GM18861 (cell line): ENCODE measurements around the gene UFD1.
A peak's percentile ranks its signal among the peaks of the same experiment; 100 is the strongest.

Experiments used
- ATAC-seq: cut with Tn5 transposase; IDR thresholded peaks from one replicate; pipeline ENCODE4 v1.9.1; 2021; ENCODE audit not compliant: unreplicated experiment

Gene UFD1

GRCh38 chr22:19497245-19497644 lies 18.3 kb upstream of the UFD1 start:
- no peak for ATAC-seq

- ATAC-seq, result no peak
These were observed 17.3 kb upstream of the UFD1 start for GRCh38 chr22:19496324-19496630.

- no peak for ATAC-seq
These were observed 16.8 kb upstream of the UFD1 start for GRCh38 chr22:19495562-19496323.

- ATAC-seq, result no peak
These were observed 15.7 kb upstream of the UFD1 start for GRCh38 chr22:19494676-19495173.

DNA sequence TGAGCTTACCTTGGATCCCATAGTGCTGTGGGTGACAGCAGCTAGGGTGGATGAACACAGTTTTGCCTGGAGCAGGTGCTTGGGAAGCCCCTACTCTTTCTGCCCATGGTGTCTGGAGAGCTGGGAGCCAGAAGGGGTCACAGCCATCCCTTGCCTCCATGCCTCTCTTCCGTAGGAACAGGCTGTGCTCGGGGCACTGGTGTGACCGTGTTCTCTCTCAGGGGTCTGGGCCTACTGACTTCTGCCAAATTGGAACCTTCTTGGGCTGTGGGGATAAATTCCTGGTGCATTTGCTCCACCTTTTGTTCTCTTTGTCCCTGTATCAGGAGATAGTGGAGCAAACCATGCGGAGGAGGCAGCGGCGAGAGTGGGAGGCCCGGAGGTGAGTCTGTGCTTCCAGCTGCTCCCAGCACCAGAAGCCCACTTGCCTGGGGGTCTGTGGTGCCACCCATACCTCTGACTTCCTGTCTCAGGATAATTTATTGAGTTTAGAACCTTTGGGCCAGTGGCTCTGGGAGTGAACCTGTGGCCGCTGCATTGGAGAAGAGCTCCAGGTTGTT lies 15.1 kb upstream of the UFD1 start:
- ATAC-seq, result no peak

DNA sequence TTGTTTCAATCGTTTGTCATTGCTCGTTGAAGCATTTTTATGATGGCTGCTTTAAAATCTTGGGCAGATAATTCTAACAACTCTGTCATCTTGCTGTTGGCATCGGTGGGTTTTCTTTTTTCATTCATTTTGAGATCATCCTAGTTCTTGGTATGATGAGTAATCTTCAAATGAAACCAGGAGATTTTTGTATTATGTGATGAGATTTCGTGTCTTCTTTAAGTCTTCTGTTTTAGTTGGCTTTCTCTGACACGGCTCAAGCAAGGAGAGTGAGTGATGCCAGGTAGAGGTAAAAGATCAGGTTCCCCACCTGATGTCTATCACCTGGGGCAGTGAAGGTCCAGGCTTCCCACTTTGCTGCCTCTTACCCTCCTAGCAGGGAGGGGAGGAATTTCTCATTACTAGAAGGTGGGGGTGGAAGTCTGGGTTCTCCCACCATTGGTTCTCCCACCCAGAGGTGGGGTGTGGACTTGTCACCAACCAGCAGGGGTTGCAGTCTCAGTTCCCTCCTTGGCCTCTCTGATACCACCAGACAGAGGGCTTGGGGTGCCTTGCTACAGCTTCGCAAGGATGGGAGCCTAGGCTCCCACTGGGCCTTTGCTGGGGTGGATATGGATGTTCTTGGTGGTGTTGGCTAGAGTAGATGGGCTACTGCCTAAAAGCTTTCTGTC lies 13.6 kb upstream of the UFD1 start:
- no peak for ATAC-seq

GRCh38 chr22:19490628-19491230 lies 11.7 kb upstream of the UFD1 start:
- no peak for ATAC-seq

- ATAC-seq, result no peak
These were observed 10.2 kb upstream of the UFD1 start for GRCh38 chr22:19488884-19489843.

- no peak for ATAC-seq
These were observed 9.3 kb upstream of the UFD1 start for GRCh38 chr22:19488285-19488684.

DNA sequence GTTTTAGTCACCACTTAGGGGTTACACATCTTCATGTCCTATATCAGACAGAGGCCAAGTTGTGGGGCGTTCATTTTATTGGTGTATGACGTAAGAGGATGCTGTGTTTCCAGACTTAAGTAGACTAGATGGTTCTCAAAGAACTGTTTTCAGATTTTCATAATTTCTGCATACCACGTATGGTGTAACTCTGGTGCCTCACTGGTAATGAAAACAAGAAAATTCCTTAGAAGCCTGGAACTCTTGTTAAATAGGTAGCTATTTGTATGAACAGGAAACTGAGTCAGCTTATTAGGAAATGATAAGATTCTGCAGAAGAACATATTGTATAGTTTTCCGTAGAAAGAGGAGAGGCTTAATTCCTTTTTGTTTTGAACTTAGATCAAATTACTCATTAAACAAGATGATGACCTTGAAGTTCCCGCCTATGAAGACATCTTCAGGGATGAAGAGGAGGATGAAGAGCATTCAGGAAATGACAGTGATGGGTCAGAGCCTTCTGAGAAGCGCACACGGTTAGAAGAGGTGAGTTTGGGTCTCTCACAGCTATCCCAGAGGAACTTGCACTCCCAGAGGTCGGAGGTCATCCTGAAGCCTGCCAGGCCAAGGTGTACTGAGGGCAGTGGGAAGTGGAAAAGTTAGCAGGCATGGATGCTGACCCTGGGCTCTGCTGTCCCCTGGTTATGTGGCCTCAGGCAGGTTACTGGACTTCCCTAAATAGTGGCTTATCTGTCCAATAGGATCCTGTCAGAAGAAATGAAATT lies 4.7 kb upstream of the UFD1 start:
- no peak for ATAC-seq

DNA sequence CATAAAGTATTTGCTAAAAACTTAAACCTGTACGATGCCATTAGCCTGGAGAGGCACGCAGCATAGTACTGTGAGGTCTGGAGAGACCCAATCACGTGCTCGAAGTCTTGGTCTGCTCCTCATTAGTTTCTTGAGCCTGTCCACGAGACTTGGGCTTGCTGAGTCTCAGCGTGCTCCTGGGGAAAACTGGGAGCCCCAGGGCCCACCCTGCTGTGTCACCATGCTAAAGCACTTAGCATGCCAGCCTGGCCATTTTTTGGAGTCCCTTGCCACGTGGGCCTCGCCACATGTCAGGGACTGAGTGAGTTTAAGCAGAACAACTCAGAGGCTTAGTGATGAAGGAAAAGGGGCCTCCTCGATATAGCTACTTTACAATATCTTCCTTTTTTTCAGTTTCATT lies 3.3 kb upstream of the UFD1 start:
- ATAC-seq, result no peak

GRCh38 chr22:19480789-19481188 lies 1.8 kb upstream of the UFD1 start:
- no peak for ATAC-seq

DNA sequence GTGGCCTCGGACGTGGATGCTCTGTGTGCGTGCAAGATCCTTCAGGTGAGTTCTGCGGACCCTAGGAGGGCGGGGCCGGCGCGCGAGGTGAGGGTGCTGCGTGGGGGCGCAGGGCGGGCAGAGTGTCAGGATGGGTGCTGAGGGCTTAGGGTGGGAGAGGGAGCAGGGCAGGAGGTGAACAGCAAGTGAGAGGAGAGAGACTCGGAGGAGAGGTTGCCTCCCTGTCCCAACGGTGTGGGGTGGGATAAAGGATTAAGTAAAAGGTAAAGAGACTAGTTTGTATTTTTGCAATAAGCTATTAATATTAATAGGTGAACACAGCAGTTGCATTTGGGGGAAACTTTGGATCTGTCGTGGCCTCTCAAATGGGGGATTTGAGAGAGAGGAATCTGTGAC lies 1.2 kb upstream of the UFD1 start:
- ATAC-seq, result no peak

DNA sequence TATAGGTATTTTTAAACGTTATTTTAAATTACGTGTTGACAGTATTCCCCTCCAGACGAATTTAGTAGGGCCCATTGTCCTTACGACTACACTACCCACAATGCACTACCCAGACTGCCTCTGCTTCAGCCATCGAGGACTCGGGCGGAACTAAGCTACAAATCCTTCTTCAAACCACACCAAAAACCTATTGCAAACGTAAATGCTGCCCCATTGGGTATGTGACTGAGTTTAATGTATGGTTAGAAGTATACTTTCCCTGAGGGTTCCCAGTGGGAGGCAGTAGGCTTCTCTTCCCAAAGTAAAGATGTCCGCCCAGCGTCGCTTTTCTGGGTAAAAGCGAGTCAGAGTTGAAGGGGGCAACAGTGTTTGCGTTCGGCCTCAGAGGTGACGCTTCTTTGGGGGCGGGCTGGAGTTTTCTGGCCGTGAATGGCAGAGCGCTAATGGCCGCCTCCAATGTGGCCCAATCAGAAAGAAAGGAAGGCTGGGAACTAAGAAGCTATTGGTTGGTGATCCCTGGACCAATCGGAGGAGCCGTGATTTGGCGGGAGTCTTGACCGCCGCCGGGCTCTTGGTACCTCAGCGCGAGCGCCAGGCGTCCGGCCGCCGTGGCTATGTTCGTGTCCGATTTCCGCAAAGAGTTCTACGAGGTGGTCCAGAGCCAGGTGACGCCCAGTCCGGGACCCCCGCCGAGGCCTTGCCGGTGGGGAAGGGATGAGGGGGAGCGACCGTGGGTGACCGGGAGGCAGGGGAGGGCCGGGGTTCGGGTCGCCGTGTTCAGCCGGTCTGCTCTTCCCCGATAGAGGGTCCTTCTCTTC lies 571 bp upstream of the UFD1 start, which contains the start of gene CDC45:
TSS of gene CDC45 (plus strand) at position 566 of the 818 bp plus-strand sequence. CDS start at position 615, 49 bp downstream.
- peak; percentile 77 for ATAC-seq

GRCh38 chr22:19478045-19478900 lies 720 bp downstream of the UFD1 start:
- no peak for ATAC-seq

DNA sequence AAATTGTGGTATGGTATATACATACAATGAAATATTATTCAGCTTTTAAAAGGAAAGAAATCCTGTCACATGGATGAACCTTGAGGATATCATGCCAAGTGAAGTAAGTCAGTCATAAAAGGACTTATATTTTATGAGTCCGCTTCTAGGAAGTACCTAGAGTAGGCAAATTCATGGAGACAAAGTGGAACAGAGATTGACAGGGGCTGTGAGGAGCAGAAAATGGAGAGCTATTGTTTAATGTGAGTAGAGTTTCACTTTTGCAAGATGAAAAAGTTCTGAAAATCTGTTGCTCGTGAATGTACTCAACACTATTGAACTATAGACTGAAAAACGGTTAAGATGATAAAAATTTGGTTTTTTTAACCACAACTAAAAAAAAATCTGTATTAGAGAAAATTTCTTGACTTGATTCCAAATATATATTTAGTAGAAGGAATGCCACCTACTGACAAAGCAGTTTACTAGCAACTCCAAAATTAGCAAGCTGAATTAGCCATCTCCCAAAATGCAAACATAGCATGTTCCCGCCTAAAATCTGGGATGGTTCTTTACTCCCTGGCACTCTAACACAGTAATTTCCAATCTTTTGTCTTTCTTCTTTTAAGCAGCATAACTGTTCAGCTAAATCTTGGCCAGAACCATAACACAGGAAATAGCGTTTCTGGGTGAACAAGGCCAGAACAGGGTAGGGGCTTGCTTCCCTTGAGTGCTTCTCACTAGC lies 1.5 kb downstream of the UFD1 start:
- no peak for ATAC-seq

DNA sequence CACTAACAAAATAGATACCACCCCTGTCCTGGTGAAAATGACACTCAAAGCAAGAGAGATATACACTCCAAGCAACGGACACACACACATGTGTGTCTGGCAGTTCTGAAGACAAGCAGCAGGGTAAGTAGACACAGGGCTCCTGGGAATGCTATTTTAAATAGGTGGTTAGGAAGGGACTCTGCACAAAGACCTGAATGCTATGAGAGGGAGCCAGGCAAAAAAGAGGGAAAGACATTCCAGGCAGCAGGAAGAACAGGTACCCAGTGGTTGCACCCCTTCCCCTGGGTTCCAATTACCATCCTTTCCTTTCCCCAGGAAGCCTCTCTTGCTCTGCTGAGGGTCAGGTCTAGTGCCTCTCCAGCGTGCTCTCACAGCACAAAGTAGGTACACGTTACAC lies 3.0 kb downstream of the UFD1 start:
- no peak for ATAC-seq

DNA sequence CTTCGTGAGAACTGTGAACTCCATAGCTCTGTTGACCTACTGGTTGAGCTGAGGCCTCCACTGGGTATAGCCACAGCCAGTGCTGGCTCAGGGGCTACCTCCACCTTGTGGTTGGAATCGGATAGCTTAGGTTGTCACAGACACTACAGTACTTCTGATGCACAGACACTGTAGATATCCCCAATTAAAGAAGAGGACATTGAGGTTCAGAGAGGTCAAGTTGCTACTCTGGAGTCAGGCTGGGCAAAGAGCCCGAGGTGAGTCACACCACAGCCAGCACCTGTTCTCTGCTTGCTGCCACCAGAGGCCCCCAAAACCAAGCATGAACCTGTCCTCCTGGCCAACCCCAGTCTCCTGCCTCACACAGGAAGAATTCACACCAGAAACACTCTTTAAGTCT lies 5.4 kb downstream of the UFD1 start:
- ATAC-seq, result no peak
